Left cardiac atrium (tissue), 4 donors: ENCODE measurements around the gene DRD1. TPM values are rescaled to one million over a fixed set of nuclear protein-coding genes. Genes with fewer than 3 reads are reported as not detected.
"Not testable (repeated sequence)": the region's sequence is repeated elsewhere in the genome, so short reads cannot be mapped to it uniquely, and the experiment has no call there.

Experiments
- ATAC-seq, 2 donors: fragments of 200-7000 bp; cut with Tn5 transposase; one replicate each; pipeline ENCODE4 v1.9.1; 2020; ENCODE audit warnings: mild to moderate bottlenecking in 2 of 2, moderate library complexity in 2 of 2
- DNase-seq: peaks from one replicate; pipeline ENCODE4 v3.0.0-alpha.2; 2020
- intact Hi-C, 2 donors: fragments of 100-400 bp; cut with DNase I; formaldehyde crosslinking; loops; one replicate each; pipeline versions ENCODE4 v1.14.1 to v1.15.1; 2022 to 2023
- total RNA-seq, 2 donors: library from RNA; stranded (reverse); fragmentation: NEBNext Ultra II Directional; extraction: Animal tissue kit (Norgen Biotek cat#: 25700); gene quantifications; one replicate each; pipeline ENCODE4 v1.2.1, GENCODE V29; 2021
- donor health status: DM: no; HTN: yes; CAD: no.
- donor health status: DM: no; HTN: yes; CAD: no; lungs with severe emphysema.
- donor health status: DM: yes; HTN: yes; CAD: no.
- donor health status: Dilated cardiomyopathy.

The DRD1 gene
- total RNA-seq, 2 donors from 2014 or later: 0.15 to 0.55 TPM

GRCh38 chr5:175444905-175445456 lies 999 bp upstream of the DRD1 start:
- no peak for DNase-seq
- intact Hi-C loops: loop anchor here (5.0 kb wide), 1 partner anchor 493 kb away; no protein-coding TSS in a partner anchor
- ATAC-seq: no peak

GRCh38 chr5:175443514-175444059 lies 395 bp downstream of the DRD1 start:
- DNase-seq: no peak
- no peak for ATAC-seq
- intact Hi-C loops: loop anchor here (5.0 kb wide), 1 partner anchor 491 kb away; no protein-coding TSS in a partner anchor

- DNase-seq (no peak), ATAC-seq (no peak)
- intact Hi-C loops: no loop called here
Observed at GRCh38 chr5:175438234-175438857, 5.6 kb downstream of the DRD1 start.

GRCh38 chr5:175436359-175436758 lies 7.6 kb downstream of the DRD1 start:
- ATAC-seq: no peak
- DNase-seq: no peak
- intact Hi-C loops: no loop called here

GRCh38 chr5:175434800-175435199 lies 9.2 kb downstream of the DRD1 start:
- intact Hi-C loops: no loop called here
- DNase-seq: no peak
- no peak for ATAC-seq

GRCh38 chr5:175427762-175428161 lies 16.2 kb downstream of the DRD1 start:
- DNase-seq (no peak), ATAC-seq (no peak)
- intact Hi-C loops: no loop called here

- intact Hi-C loops, ATAC-seq: not testable (repeated sequence)
Observed at GRCh38 chr5:175424594-175424993, 19.4 kb downstream of the DRD1 start.

GRCh38 chr5:175422058-175422457 lies 21.9 kb downstream of the DRD1 start:
- DNase-seq: no peak
- ATAC-seq: no peak
- intact Hi-C loops: no loop called here

More at GRCh38 chr5:175424594-175424993, 19.4 kb downstream of the DRD1 start:
- DNase-seq: not testable (repeated sequence)

- DNase-seq (no peak), ATAC-seq (no peak)
- intact Hi-C loops: no loop called here
Observed at GRCh38 chr5:175420383-175420782, 23.6 kb downstream of the DRD1 start.

- ATAC-seq (no peak), DNase-seq (no peak)
- intact Hi-C loops: no loop called here
Observed at GRCh38 chr5:175418251-175418650, 25.7 kb downstream of the DRD1 start.

- ATAC-seq (no peak), DNase-seq (no peak)
- intact Hi-C loops: no loop called here
Observed at GRCh38 chr5:175417384-175417783, 26.6 kb downstream of the DRD1 start.

GRCh38 chr5:175415303-175415702 lies 28.7 kb downstream of the DRD1 start:
- ATAC-seq (no peak), DNase-seq (no peak)
- intact Hi-C loops: no loop called here

- ATAC-seq (no peak), DNase-seq (no peak)
- intact Hi-C loops: no loop called here
Observed at GRCh38 chr5:175410926-175411325, 33.1 kb downstream of the DRD1 start.

GRCh38 chr5:175406300-175406699 lies 37.7 kb downstream of the DRD1 start:
- intact Hi-C loops: no loop called here
- DNase-seq (no peak), ATAC-seq (no peak)

GRCh38 chr5:175397590-175398297 lies 46.2 kb downstream of the DRD1 start:
- DNase-seq, intact Hi-C loops, ATAC-seq: not testable (repeated sequence)

- ATAC-seq, intact Hi-C loops, DNase-seq: not testable (repeated sequence)
Observed at GRCh38 chr5:175395430-175395829, 48.6 kb downstream of the DRD1 start.

GRCh38 chr5:175394601-175395000 lies 49.4 kb downstream of the DRD1 start:
- intact Hi-C loops: no loop called here
- DNase-seq (no peak), ATAC-seq (no peak)

- DNase-seq: no peak
- intact Hi-C loops: no loop called here
Observed at GRCh38 chr5:175393897-175394296, 50.1 kb downstream of the DRD1 start.

GRCh38 chr5:175392236-175392635 lies 51.7 kb downstream of the DRD1 start:
- intact Hi-C loops: no loop called here
- DNase-seq (no peak), ATAC-seq (no peak)

More at GRCh38 chr5:175393897-175394296, 50.1 kb downstream of the DRD1 start:
- ATAC-seq: no peak
